Measurements from ENCODE around the gene TNRC6C. TPM values are rescaled to one million over a fixed set of nuclear protein-coding genes. Genes with fewer than 3 reads are reported as not detected.

The TNRC6C gene
- total and polyA plus RNA-seq, 2 of the 13 experiments (the other 11 are each of a cell fraction or from before 2014, with no cell fraction given), result 0.66 to 4.9 TPM

DNA sequence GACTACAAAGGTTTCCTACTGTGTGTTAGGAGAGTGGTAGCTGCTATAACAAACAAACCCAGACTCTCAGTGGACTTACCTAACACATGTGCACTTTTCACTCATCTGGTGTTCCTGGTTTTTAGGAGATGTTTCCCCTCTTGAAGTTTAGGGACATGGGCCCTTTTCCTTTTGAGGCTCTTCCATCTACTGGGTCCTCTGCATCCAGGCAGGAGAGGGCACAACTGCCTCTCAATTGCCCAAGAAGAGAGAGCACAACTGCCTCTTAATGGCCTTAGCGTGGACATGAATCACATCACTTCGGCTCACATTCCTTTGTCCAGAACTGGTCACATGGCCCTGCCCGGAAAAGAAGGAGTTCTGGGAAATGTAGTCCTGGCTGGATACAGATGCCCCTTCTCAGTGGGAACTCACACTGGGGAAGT, 9.8 kb upstream of the TNRC6C start (continued):
- TF ChIP-seq, protein P1, sequence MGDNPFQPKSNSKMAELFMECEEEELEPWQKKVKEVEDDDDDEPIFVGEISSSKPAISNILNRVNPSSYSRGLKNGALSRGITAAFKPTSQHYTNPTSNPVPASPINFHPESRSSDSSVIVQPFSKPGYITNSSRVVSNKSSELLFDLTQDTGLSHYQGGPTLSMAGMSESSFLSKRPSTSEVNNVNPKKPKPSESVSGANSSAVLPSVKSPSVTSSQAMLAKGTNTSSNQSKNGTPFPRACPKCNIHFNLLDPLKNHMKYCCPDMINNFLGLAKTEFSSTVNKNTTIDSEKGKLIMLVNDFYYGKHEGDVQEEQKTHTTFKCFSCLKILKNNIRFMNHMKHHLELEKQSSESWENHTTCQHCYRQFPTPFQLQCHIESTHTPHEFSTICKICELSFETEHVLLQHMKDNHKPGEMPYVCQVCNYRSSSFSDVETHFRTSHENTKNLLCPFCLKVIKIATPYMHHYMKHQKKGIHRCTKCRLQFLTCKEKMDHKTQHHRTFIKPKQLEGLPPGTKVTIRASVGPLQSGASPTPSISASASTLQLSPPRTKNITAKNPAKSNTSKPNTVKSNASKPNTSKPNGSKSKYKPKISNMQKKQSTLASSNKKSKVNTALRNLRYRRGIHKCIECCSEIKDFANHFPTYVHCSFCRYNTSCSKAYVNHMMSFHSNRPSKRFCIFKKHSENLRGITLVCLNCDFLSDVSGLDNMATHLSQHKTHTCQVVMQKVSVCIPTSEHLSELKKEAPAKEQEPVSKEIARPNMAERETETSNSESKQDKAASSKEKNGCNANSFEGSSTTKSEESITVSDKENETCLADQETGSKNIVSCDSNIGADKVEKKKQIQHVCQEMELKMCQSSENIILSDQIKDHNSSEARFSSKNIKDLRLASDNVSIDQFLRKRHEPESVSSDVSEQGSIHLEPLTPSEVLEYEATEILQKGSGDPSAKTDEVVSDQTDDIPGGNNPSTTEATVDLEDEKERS (CRISPR knock-in tag; IDR thresholded peaks at IDR 0.05), result no peak
- TF ChIP-seq ZNF83 (CRISPR knock-in tag; IDR thresholded peaks at IDR 0.05; ENCODE audit: borderline replicate concordance) (no peak), SIN3B (IDR thresholded peaks at IDR 0.05; ENCODE audit: low read length) (no peak), ZNF12 (CRISPR knock-in tag; IDR thresholded peaks at IDR 0.05) (peak; percentile 99), NFE2L2 (IDR thresholded peaks at IDR 0.05; ENCODE audit: low read length) (no peak), ZNF773 (CRISPR knock-in tag; IDR thresholded peaks at IDR 0.05; ENCODE audit: borderline replicate concordance) (no peak), TERF1 (CRISPR knock-in tag; IDR thresholded peaks at IDR 0.05) (no peak), ZFP62 (CRISPR knock-in tag; IDR thresholded peaks at IDR 0.05) (no peak), HCFC1 (IDR thresholded peaks at IDR 0.05; ENCODE audit: low read depth, low read length) (peak; percentile 80), KLF11 (CRISPR knock-in tag; IDR thresholded peaks at IDR 0.05) (no peak), BORCS8-MEF2B (CRISPR knock-in tag; IDR thresholded peaks at IDR 0.05) (no peak), ARNT (IDR thresholded peaks at IDR 0.05) (no peak), ZNF580 (CRISPR knock-in tag; IDR thresholded peaks at IDR 0.05; ENCODE audit: borderline replicate concordance, low read depth) (no peak), TCF7L2 (IDR thresholded peaks at IDR 0.05; ENCODE audit: low read depth, low read length) (no peak), ZFP36L2 (CRISPR knock-in tag; IDR thresholded peaks at IDR 0.05) (no peak), POGZ (CRISPR knock-in tag; IDR thresholded peaks at IDR 0.05) (no peak), HDAC1 (CRISPR knock-in tag; IDR thresholded peaks at IDR 0.05) (no peak), HOXA3 (CRISPR knock-in tag; IDR thresholded peaks at IDR 0.05) (no peak; the same call in 1 of the 2 replicates), MAFG (CRISPR knock-in tag; IDR thresholded peaks at IDR 0.05) (no peak), MIER2 (CRISPR knock-in tag; IDR thresholded peaks at IDR 0.05) (no peak), RCOR2 (CRISPR knock-in tag; IDR thresholded peaks at IDR 0.05) (no peak), ZNF605 (CRISPR knock-in tag; IDR thresholded peaks at IDR 0.05) (peak; percentile 49; the same call in 1 of the 2 replicates), PAF1 (CRISPR knock-in tag; IDR thresholded peaks at IDR 0.05) (no peak)
- TF ChIP-seq, protein P2, sequence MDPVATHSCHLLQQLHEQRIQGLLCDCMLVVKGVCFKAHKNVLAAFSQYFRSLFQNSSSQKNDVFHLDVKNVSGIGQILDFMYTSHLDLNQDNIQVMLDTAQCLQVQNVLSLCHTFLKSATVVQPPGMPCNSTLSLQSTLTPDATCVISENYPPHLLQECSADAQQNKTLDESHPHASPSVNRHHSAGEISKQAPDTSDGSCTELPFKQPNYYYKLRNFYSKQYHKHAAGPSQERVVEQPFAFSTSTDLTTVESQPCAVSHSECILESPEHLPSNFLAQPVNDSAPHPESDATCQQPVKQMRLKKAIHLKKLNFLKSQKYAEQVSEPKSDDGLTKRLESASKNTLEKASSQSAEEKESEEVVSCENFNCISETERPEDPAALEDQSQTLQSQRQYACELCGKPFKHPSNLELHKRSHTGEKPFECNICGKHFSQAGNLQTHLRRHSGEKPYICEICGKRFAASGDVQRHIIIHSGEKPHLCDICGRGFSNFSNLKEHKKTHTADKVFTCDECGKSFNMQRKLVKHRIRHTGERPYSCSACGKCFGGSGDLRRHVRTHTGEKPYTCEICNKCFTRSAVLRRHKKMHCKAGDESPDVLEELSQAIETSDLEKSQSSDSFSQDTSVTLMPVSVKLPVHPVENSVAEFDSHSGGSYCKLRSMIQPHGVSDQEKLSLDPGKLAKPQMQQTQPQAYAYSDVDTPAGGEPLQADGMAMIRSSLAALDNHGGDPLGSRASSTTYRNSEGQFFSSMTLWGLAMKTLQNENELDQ (CRISPR knock-in tag; IDR thresholded peaks at IDR 0.05; ENCODE audit: borderline replicate concordance), result no peak
- TF ChIP-seq, protein P3, sequence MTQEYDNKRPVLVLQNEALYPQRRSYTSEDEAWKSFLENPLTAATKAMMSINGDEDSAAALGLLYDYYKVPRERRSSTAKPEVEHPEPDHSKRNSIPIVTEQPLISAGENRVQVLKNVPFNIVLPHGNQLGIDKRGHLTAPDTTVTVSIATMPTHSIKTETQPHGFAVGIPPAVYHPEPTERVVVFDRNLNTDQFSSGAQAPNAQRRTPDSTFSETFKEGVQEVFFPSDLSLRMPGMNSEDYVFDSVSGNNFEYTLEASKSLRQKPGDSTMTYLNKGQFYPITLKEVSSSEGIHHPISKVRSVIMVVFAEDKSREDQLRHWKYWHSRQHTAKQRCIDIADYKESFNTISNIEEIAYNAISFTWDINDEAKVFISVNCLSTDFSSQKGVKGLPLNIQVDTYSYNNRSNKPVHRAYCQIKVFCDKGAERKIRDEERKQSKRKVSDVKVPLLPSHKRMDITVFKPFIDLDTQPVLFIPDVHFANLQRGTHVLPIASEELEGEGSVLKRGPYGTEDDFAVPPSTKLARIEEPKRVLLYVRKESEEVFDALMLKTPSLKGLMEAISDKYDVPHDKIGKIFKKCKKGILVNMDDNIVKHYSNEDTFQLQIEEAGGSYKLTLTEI (CRISPR knock-in tag; conservative IDR thresholded peaks at IDR 0.05), result no peak
